ENCODE data around the gene TACC3.

TACC3 gene

GRCh38 chr4:1748465-1748995 lies 27.2 kb downstream of the TACC3 start:
- DNase-seq, result peak; percentile 33 to 68

- no peak for DNase-seq
Measured at GRCh38 chr4:1749370-1749769, 28.0 kb downstream of the TACC3 start.

GRCh38 chr4:1749826-1750225 lies 28.5 kb downstream of the TACC3 start:
- no peak for DNase-seq

GRCh38 chr4:1750381-1751154 lies 29.2 kb downstream of the TACC3 start:
- no peak for DNase-seq

- no peak for DNase-seq
Measured at GRCh38 chr4:1751155-1751918, 30.0 kb downstream of the TACC3 start.

GRCh38 chr4:1751919-1752283 lies 30.6 kb downstream of the TACC3 start:
- DNase-seq, result no peak

GRCh38 chr4:1752284-1753041 lies 31.1 kb downstream of the TACC3 start:
- DNase-seq, result peak in 1 of 2 donors; percentile 20

GRCh38 chr4:1753294-1753696 lies 32.0 kb downstream of the TACC3 start:
- DNase-seq, result no peak

- DNase-seq, result no peak
Measured at GRCh38 chr4:1753697-1754311, 32.5 kb downstream of the TACC3 start.

- DNase-seq, result no peak
Measured at GRCh38 chr4:1754336-1754735, 33.0 kb downstream of the TACC3 start.

- DNase-seq, result no peak
Measured at GRCh38 chr4:1755297-1755696, 34.0 kb downstream of the TACC3 start.

GRCh38 chr4:1756079-1756478 lies 34.8 kb downstream of the TACC3 start:
- DNase-seq, result no peak

- no peak for DNase-seq
Measured at GRCh38 chr4:1756893-1757779, 35.8 kb downstream of the TACC3 start.

GRCh38 chr4:1757836-1758235 lies 36.5 kb downstream of the TACC3 start:
- DNase-seq, result no peak

GRCh38 chr4:1758306-1759121 lies 37.2 kb downstream of the TACC3 start:
- no peak for DNase-seq

GRCh38 chr4:1759170-1759817 lies 38.0 kb downstream of the TACC3 start:
- no peak for DNase-seq

- no peak for DNase-seq
Measured at GRCh38 chr4:1759818-1760223, 38.5 kb downstream of the TACC3 start.

GRCh38 chr4:1760521-1761071 lies 39.3 kb downstream of the TACC3 start:
- no peak for DNase-seq

GRCh38 chr4:1761130-1761689 lies 39.9 kb downstream of the TACC3 start:
- DNase-seq, result no peak

Measured in bone marrow (tissue), 2 donors.